HL-60/S4 (cell line): ENCODE results near the gene OR4F15.
"Not testable (repeated sequence)": the region's sequence is repeated elsewhere in the genome, so short reads cannot be mapped to it uniquely, and the experiment has no call there.

Experiments used
- in situ Hi-C: fragments of 300-500 bp; cut with MboI; formaldehyde crosslinking; loops from 2 replicates; pipeline ENCODE4 v1.14.3; 2022; ENCODE audit warnings: low sequenced_read_pairs

Gene OR4F15

GRCh38 chr15:101811902-101812301, at the start of gene OR4F15:
Gene OR4F15 (plus strand): TSS chr15:101812202. CDS start chr15:101818187, 5,985 bp downstream.
- in situ Hi-C loops, result no loop called here

GRCh38 chr15:101764669-101765339, 47.2 kb upstream of the OR4F15 start:
- in situ Hi-C loops, result not testable (repeated sequence)

GRCh38 chr15:101765340-101765671, 46.7 kb upstream of the OR4F15 start:
- in situ Hi-C loops, result not testable (repeated sequence)

- in situ Hi-C loops, result no loop called here
Observed at GRCh38 chr15:101765772-101766456, 46.1 kb upstream of the OR4F15 start.

- in situ Hi-C loops, result not testable (repeated sequence)
Observed at GRCh38 chr15:101767083-101767640, 44.8 kb upstream of the OR4F15 start.

- in situ Hi-C loops, result no loop called here
Observed at GRCh38 chr15:101772921-101773320, 39.1 kb upstream of the OR4F15 start.

GRCh38 chr15:101773496-101774100, 38.4 kb upstream of the OR4F15 start:
- in situ Hi-C loops, result no loop called here

- in situ Hi-C loops, result no loop called here
Observed at GRCh38 chr15:101775136-101775535, 36.9 kb upstream of the OR4F15 start.

- in situ Hi-C loops, result not testable (repeated sequence)
Observed at GRCh38 chr15:101778576-101778975, 33.4 kb upstream of the OR4F15 start.

- in situ Hi-C loops, result not testable (repeated sequence)
Observed at GRCh38 chr15:101780225-101780624, 31.8 kb upstream of the OR4F15 start.

- in situ Hi-C loops, result no loop called here
Observed at GRCh38 chr15:101781928-101782327, 30.1 kb upstream of the OR4F15 start.

- in situ Hi-C loops, result no loop called here
Observed at GRCh38 chr15:101784644-101785043, 27.4 kb upstream of the OR4F15 start.

- in situ Hi-C loops, result not testable (repeated sequence)
Observed at GRCh38 chr15:101786422-101786821, 25.6 kb upstream of the OR4F15 start.

- in situ Hi-C loops, result not testable (repeated sequence)
Observed at GRCh38 chr15:101788001-101788400, 24.0 kb upstream of the OR4F15 start.

GRCh38 chr15:101788503-101789269, 23.3 kb upstream of the OR4F15 start:
- in situ Hi-C loops, result not testable (repeated sequence)

GRCh38 chr15:101790748-101791147, 21.3 kb upstream of the OR4F15 start:
- in situ Hi-C loops, result not testable (repeated sequence)

- in situ Hi-C loops, result not testable (repeated sequence)
Observed at GRCh38 chr15:101793981-101794380, 18.0 kb upstream of the OR4F15 start.

- in situ Hi-C loops, result no loop called here
Observed at GRCh38 chr15:101795455-101795854, 16.5 kb upstream of the OR4F15 start.

GRCh38 chr15:101799665-101800064, 12.3 kb upstream of the OR4F15 start:
- in situ Hi-C loops, result no loop called here

GRCh38 chr15:101801048-101801447, 11.0 kb upstream of the OR4F15 start:
- in situ Hi-C loops, result no loop called here

GRCh38 chr15:101803209-101803608, 8.8 kb upstream of the OR4F15 start, which contains the start of gene OR4F6:
Gene OR4F6 (plus strand): TSS chr15:101803509. CDS start chr15:101805720, 2,211 bp downstream.
- in situ Hi-C loops, result no loop called here
